H1 (cell line): ENCODE measurements around the gene NOS2. TPM values are rescaled to one million over a fixed set of nuclear protein-coding genes. Genes with fewer than 3 reads are reported as not detected.

Experiments
- RFX5 ChIP-seq: IDR thresholded peaks from 2 replicates; pipeline ENCODE4 v1.6.1; 2011; ENCODE audit warnings: low read depth, low read length, improper control_type of control experiment, borderline replicate concordance
- SIN3A ChIP-seq, 2 experiments: IDR thresholded peaks in 1 of 2; conservative IDR thresholded peaks in 1 of 2; 2 replicates each; pipeline ENCODE4 v1.6.1; 2011 to 2012; ENCODE audit warnings: low read length in 2 of 2, improper control_type of control experiment in 1 of 2, low read depth in 1 of 2, mild to moderate bottlenecking in 1 of 2
- SP1 ChIP-seq: IDR thresholded peaks from 2 replicates; pipeline ENCODE4 v1.6.1; 2011; ENCODE audit warnings: low read depth, low read length
- TBP ChIP-seq: IDR thresholded peaks from 2 replicates; pipeline ENCODE4 v1.6.1; 2011; ENCODE audit warnings: low read depth, low read length, improper control_type of control experiment
- TEAD4 ChIP-seq: IDR thresholded peaks from 2 replicates; pipeline ENCODE4 v1.6.1; 2012; ENCODE audit warnings: low read depth, low read length, inconsistent platforms, mixed read lengths
- polyA plus RNA-seq, 7 experiments: library from polyadenylated mRNA; depleted of rRNA in 3 of 7; stranded (reverse) in 5 of 7; unstranded in 2 of 7; fragments of >200 nt in 5 of 7; fragments of 200-250 nt in 2 of 7; gene quantifications; 1 replicate in 5 of 7; 2 replicates in 1 of 7; 4 replicates in 1 of 7; pipeline versions ENCODE4 v1.2.1 to v1.2.3, GENCODE V29; 2011 to 2013; ENCODE audit warnings: missing spikeins in 2 of 7, mixed read lengths in 2 of 7
- total RNA-seq: library from RNA; stranded (reverse); fragmentation: NEBNext Ultra II Directional; extraction: Animal tissue kit (Norgen Biotek cat#: 25700); gene quantifications from 2 replicates; pipeline ENCODE4 v1.2.1, GENCODE V29; 2021
- TF ChIP-seq, protein P1 (sequence below): IDR thresholded peaks from 2 replicates; pipeline ENCODE4 v1.6.1; 2011; ENCODE audit warnings: low read depth, mild to moderate bottlenecking, low read length; ENCODE audit not compliant: insufficient read depth
- TF ChIP-seq, protein P2 (sequence below): IDR thresholded peaks from 2 replicates; pipeline ENCODE4 v1.6.1; 2012; ENCODE audit warnings: low read length, inconsistent platforms

The NOS2 gene
- total and polyA plus RNA-seq, 2 of the 8 experiments (the other 6 are each of a cell fraction or from before 2014, with no cell fraction given): 1.0 to 1.9 TPM

GRCh38 chr17:27824745-27825144, 24.4 kb upstream of the NOS2 start (continued):
- TF ChIP-seq TEAD4 (no peak), SIN3A (conservative IDR thresholded peaks at IDR 0.05 in 1 of 2, IDR thresholded peaks at IDR 0.05 in 1 of 2; ENCODE audit: low read depth in 1 of 2, low read length in 2 of 2) (no peak), SP1 (no peak), TBP (no peak), RFX5 (no peak)
- TF ChIP-seq, protein P1, sequence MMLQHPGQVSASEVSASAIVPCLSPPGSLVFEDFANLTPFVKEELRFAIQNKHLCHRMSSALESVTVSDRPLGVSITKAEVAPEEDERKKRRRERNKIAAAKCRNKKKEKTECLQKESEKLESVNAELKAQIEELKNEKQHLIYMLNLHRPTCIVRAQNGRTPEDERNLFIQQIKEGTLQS: no peak
- TF ChIP-seq, protein P2, sequence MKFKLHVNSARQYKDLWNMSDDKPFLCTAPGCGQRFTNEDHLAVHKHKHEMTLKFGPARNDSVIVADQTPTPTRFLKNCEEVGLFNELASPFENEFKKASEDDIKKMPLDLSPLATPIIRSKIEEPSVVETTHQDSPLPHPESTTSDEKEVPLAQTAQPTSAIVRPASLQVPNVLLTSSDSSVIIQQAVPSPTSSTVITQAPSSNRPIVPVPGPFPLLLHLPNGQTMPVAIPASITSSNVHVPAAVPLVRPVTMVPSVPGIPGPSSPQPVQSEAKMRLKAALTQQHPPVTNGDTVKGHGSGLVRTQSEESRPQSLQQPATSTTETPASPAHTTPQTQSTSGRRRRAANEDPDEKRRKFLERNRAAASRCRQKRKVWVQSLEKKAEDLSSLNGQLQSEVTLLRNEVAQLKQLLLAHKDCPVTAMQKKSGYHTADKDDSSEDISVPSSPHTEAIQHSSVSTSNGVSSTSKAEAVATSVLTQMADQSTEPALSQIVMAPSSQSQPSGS: no peak
- TF ChIP-seq, all 59 proteins: peak for 0
